SK-N-SH (cell line): Measurements from ENCODE around the gene ZNF577.
"Not testable (repeated sequence)": the region's sequence is repeated elsewhere in the genome, so short reads cannot be mapped to it uniquely, and the experiment has no call there.

Source experiments
- CTCF ChIP-seq: fragments of 200-600 bp; sonication (generic); IDR thresholded peaks from 2 replicates; pipeline ENCODE4 v1.6.1; 2017; ENCODE audit warnings: antibody characterized with exemption, mild to moderate bottlenecking, moderate library complexity
- ELF1 ChIP-seq: IDR thresholded peaks from 2 replicates; pipeline ENCODE4 v1.4.0; 2012
- EZH2phosphoT487 ChIP-seq: fragments of 200-600 bp; sonication (generic); IDR thresholded peaks from 2 replicates; pipeline ENCODE4 v1.6.1; 2017; ENCODE audit warnings: low read depth, mixed run types, mild to moderate bottlenecking, antibody characterized with exemption, moderate library complexity, borderline replicate concordance
- FOXM1 ChIP-seq: IDR thresholded peaks from 2 replicates; pipeline ENCODE4 v1.4.0; 2012; ENCODE audit warnings: low read depth, mild to moderate bottlenecking
- GABPA ChIP-seq: IDR thresholded peaks from 2 replicates; pipeline ENCODE4 v1.4.0; 2012; ENCODE audit warnings: low read depth, mild to moderate bottlenecking
- NFIC ChIP-seq: IDR thresholded peaks from 2 replicates; pipeline ENCODE4 v1.4.0; 2012; ENCODE audit warnings: borderline replicate concordance
- POLR2AphosphoS5 ChIP-seq: IDR thresholded peaks from 2 replicates; pipeline ENCODE4 v1.6.1; 2012; ENCODE audit warnings: low read depth, low read length
- RAD21 ChIP-seq: IDR thresholded peaks from 2 replicates; pipeline ENCODE4 v1.6.1; 2012; ENCODE audit warnings: mild to moderate bottlenecking, low read length
- RXRA ChIP-seq: IDR thresholded peaks from 2 replicates; pipeline ENCODE4 v1.4.0; 2012; ENCODE audit warnings: low read depth, mild to moderate bottlenecking, borderline replicate concordance
- SIN3A ChIP-seq: IDR thresholded peaks from 2 replicates; pipeline ENCODE4 v1.6.1; 2012; ENCODE audit warnings: low read depth, mild to moderate bottlenecking, low read length, moderate library complexity, borderline replicate concordance
- SMC3 ChIP-seq: IDR thresholded peaks from 2 replicates; pipeline ENCODE4 v1.6.1; 2012; ENCODE audit warnings: low read depth, low read length, improper control_type of control experiment
- TCF12 ChIP-seq: IDR thresholded peaks from 2 replicates; pipeline ENCODE4 v1.4.0; 2012
- ZBTB33 ChIP-seq: IDR thresholded peaks from 2 replicates; pipeline ENCODE4 v1.4.0; 2012; ENCODE audit warnings: low read depth, borderline replicate concordance

- TF ChIP-seq CTCF, SIN3A, POLR2AphosphoS5, RXRA, TCF12, SMC3, RAD21, FOXM1, ZBTB33, NFIC, GABPA, ELF1, EZH2phosphoT487: not testable (repeated sequence)
These were observed 17.9 kb upstream of the ZNF577 start for GRCh38 chr19:51905639-51906038.
